HG03439 (cell line): ENCODE measurements around the gene APLF.
"Not testable (repeated sequence)": the region's sequence is repeated elsewhere in the genome, so short reads cannot be mapped to it uniquely, and the experiment has no call there.

Experiments used
- ATAC-seq: cut with Tn5 transposase; IDR thresholded peaks from one replicate; pipeline ENCODE4 v1.9.1; 2021; ENCODE audit warnings: mild to moderate bottlenecking, moderate library complexity; ENCODE audit not compliant: unreplicated experiment

Gene APLF

GRCh38 chr2:68441179-68441993, 26.0 kb upstream of the APLF start:
- peak; percentile 100 for ATAC-seq

GRCh38 chr2:68441994-68442322, 25.4 kb upstream of the APLF start:
- ATAC-seq, result no peak

GRCh38 chr2:68446425-68446824, 21.0 kb upstream of the APLF start:
- ATAC-seq, result not testable (repeated sequence)

- ATAC-seq, result no peak
These were observed 20.3 kb upstream of the APLF start for GRCh38 chr2:68447118-68447517.

- no peak for ATAC-seq
These were observed 18.4 kb upstream of the APLF start for GRCh38 chr2:68448671-68449653.

GRCh38 chr2:68452158-68452900, 15.1 kb upstream of the APLF start:
- ATAC-seq, result no peak

- ATAC-seq, result no peak
These were observed 13.5 kb upstream of the APLF start for GRCh38 chr2:68453761-68454360.

GRCh38 chr2:68454719-68455118, 12.7 kb upstream of the APLF start:
- no peak for ATAC-seq

GRCh38 chr2:68456198-68456597, 11.2 kb upstream of the APLF start:
- ATAC-seq, result no peak

GRCh38 chr2:68458981-68459380, 8.4 kb upstream of the APLF start:
- ATAC-seq, result no peak

GRCh38 chr2:68463287-68463877, 4.0 kb upstream of the APLF start:
- no peak for ATAC-seq

- ATAC-seq, result no peak
These were observed 2.7 kb upstream of the APLF start for GRCh38 chr2:68464651-68465050.

- no peak for ATAC-seq
These were observed 2.1 kb upstream of the APLF start for GRCh38 chr2:68465081-68465916.

GRCh38 chr2:68466361-68466777, 1.0 kb upstream of the APLF start:
- no peak for ATAC-seq

- ATAC-seq, result peak; percentile 32
These were observed 658 bp upstream of the APLF start for GRCh38 chr2:68466778-68467076.

GRCh38 chr2:68468801-68469200, 1.4 kb downstream of the APLF start:
- ATAC-seq, result no peak

GRCh38 chr2:68469935-68470334, 2.5 kb downstream of the APLF start:
- ATAC-seq, result no peak

- ATAC-seq, result no peak
These were observed 4.0 kb downstream of the APLF start for GRCh38 chr2:68471385-68471784.

- no peak for ATAC-seq
These were observed 5.5 kb downstream of the APLF start for GRCh38 chr2:68472796-68473414.
